CD4-positive, alpha-beta T cell treated with Interleukin-4 for 4 hours (primary cell): ENCODE measurements around the gene UBR4.
A peak's percentile ranks its signal among the peaks of the same experiment; 100 is the strongest.
"Not testable (repeated sequence)": the region's sequence is repeated elsewhere in the genome, so short reads cannot be mapped to it uniquely, and the experiment has no call there.

Source experiments
- DNase-seq: peaks from one replicate; pipeline ENCODE4 v3.0.0-alpha.2; 2020

The UBR4 gene

DNA sequence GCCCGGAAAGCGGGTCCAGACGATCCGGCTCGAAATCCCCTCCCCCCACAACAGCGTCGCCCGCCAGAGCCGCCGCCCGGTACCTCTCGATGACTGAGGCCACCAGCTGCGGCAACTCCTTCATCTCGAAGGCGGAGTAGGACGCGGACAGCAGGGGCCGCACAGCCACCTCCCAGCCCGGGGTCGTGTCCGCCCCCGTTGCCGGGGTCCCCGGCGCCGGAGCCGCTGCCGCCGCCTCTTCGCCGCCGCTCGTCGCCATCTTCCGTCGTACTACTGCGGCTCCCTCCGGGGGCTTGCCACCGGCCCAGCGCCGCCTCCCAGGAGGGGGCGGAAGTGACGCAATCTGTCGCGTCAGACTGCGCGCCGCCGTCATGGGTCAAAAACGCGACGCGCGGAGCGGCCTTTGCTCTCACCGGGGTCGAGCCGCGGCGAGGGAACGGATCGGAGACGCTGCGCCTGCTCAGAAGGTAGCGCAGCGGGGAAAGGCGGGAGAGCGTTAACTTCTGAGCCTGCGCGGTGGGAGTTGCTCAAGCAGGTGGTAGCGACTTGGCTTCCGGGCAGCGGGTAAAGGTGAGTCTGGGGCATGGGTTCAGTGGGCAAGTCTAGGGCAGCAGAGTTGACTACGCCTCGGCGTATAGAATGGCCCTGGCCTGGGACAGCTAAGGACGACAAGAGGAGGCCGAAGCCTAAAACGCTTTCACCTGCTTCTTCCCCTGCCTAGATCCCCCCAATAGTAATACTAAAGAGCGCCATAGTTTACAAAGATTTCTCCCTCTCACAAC, at the start of gene UBR4:
TSS of gene UBR4 (minus strand) at position 277 of the 782 bp plus-strand sequence. CDS start at position 259, 18 bp downstream.
- peak; percentile 94 for DNase-seq

- DNase-seq = no peak
Measured at GRCh38 chr1:19258353-19258752, 48.3 kb upstream of the UBR4 start.

- DNase-seq = no peak
Measured at GRCh38 chr1:19257178-19257914, 47.3 kb upstream of the UBR4 start.

- not testable (repeated sequence) for DNase-seq
Measured at GRCh38 chr1:19256301-19256700, 46.2 kb upstream of the UBR4 start.

- no peak for DNase-seq
Measured at GRCh38 chr1:19255288-19255687, 45.2 kb upstream of the UBR4 start.

DNA sequence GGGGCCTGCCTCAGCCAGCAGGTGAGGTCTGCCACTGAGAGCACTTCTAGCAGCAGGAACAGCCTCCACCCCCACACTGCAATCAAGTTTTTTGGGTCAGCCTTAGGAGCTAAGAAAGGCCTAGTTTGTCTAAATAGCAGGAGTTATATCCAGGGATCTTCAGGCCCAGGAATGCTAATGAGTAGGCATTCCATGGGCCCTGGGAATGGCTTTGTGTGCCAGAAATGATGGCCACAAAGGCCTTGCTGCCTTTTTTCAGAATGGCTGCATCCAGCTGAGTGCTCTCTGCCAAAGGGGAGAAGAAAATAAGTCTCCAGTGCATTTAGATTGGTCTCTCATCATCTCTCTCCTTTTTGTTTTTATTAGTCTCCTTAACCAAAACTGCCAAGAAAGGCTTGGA, 44.4 kb upstream of the UBR4 start:
- no peak for DNase-seq

DNA sequence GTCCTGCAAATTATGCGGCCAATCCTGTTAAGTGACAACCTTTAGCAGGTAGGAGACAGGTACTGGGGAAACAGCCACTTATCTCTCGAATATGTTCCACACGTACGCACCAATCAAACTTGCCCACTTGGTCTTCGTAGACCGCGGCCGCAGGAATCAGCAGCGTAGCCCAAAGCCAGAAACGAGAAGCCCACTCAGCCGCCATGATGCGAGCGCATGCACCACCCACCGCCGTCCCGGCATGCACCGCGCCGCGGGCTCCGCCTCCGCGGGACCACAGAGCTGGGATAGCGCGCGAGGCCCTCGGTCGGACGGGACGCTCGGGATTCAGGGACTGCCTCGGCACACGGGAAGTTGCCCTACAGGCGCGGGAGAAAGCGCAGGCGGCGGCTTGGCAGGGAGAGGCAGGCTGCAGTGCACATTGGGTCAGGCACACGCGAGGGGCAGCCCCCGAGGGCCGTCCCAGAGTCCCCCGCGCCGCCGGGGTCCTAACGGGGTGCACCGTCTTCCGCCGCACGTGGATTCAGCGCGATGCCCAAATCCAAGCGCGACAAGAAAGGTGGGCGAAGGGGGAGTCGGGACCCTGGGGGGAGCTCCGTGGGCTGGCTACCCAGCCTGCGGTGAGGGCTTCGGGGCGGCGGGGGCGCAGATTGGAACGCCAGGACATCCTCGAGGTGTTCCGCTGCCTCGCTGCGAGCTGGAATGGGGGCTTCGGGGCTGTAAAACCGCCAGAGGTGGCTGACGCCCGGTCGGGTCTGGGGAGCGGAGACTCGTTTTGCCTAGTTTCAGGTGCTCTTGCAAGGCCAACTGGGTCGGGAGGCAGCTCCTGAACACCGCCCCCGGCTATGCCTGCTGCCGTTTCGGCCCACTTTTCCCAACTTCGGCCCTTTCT, 41.5 kb upstream of the UBR4 start, which contains the start of the genes EMC1 and MRTO4:
TSS of gene EMC1 (minus strand) at position 220 of the 892 bp plus-strand sequence. CDS start at position 205, 15 bp downstream.
TSS of gene MRTO4 (plus strand) at position 501 of the 892 bp plus-strand sequence. CDS start at position 532, 31 bp downstream.
- DNase-seq = peak; percentile 76

GRCh38 chr1:19250629-19251304, 40.7 kb upstream of the UBR4 start:
- no peak for DNase-seq

GRCh38 chr1:19240673-19241538, 30.8 kb upstream of the UBR4 start:
- DNase-seq = peak; percentile 61

DNA sequence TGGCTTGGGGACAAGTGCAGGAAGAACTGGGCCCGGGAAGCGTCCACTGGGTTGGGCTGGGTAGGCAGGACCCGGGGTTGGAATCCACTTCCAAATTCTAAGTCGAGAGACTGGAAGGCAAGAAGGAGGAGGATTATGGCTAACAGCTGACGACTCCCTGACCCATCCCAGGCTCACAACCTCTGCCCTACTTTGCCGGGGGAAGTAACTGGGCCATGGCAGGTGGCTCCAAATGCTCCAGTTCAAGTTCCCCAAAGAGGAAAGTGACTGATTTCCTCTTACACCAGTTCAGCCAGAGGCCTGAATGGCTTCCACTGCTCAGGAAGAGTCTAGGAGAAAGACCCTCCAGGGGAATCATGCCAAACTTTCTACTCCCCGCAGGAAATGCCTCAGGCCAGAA, 29.8 kb upstream of the UBR4 start:
- no peak for DNase-seq

DNA sequence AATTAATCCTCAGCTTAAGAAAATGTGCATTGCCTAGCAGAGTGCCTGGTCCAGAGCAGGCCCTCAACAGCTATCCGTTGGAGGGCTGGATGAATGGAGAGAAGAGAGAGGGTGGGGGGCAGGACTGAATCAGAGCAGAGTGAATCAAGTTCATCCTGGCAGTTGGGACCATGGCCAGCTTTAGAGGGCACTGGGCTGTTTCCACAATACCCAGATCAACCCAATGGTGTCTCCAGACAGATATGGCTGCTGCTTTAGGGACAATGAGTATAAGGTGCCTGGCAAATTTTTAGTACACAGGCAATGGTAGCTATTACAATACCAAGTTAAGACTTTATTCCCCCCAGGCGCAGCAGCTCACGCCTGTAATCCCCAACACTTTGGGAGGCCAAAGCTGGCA, 24.2 kb upstream of the UBR4 start:
- DNase-seq = no peak

DNA sequence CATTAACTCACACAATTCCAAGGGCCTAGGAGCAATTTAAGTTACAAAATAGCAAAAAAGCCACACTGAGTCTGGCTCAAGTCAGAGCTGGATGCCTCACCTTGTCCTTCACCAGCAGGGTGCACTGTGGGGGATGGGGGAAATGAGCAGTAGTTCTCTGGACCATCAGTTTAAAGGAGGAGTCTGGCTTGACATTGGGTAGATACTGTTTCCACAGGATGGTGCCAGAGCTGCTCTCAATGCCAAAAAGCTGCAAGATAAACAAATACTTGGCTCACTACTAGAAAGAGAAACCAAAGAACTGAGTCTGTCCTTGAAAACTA, 22.4 kb upstream of the UBR4 start:
- no peak for DNase-seq

DNA sequence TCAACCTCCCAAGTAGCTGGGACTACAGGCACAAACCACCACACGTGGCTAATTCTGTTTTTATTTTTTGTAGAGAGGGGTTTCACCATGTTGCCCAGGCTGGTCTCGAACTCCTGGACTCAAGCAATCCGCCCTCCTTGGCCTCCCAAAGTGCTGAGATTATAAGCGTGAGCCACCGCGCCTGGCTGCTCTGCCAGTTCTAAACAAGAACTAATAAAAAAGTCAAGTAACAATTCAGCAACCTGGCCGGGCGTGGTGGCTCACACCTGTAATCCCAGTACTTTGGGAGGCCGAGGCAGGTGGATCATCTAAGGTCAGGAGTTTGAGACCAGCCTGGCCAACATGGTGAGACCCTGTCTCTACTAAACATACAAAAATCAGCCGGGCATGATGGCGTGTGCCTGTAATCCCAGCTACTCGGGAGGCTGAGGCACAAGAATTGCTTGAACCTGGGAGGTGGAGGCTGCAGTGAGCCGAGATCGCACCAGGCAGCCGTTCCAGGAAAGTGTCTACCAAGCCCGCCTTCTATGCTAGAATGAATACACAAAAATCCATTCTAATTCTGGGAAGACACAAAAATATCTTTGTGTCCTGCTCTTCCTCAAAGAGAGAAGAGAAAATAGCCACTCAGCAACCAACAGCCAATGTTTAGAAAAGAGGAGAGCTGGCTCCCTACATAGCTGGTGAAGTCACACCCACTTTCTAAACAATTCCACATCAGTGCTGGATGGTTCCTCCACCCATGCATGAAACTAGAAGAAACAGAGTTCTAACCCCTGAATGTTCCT, 21.9 kb upstream of the UBR4 start:
- DNase-seq = not testable (repeated sequence)

DNA sequence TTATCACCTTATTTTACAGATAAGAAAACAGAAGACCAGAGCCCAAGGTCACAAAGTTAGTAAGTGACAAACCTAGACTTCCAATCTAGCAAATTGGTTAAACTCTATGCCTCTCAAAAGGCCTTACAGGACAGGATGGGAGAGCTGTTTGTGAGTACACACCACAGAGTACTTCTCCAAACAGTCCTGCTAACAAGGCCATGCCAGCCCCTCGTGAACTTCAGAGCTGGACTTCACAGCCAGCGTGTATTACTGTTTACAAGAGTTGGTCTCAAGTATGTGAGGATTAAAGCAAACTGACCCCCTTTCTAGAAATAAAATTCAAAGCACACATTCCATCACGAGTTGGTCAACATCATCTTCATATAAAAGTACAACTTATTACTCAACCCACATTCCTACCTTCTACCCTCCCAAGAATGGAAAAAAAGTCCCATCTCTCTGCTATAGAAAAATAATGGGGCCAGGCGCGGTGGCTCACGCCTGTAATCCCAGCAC, 19.8 kb upstream of the UBR4 start:
- no peak for DNase-seq

DNA sequence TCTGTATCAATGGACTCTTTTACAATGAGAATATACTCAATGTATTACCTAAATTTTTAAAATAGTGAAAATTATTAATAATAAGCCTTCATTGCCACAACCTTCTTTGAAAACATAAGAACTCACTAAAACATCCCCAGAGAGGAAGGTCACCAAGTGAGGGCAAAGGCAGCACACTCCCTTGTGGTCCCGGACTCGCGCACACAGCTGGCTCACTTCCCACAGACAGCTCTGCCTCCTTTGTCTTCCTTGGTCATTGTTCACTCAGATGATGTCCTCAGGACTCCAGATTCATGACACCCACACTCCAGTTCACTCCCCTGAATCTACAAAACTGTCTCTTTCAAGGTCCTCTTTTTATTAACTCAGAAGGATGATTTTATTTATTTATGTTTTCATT, 19.2 kb upstream of the UBR4 start:
- no peak for DNase-seq

GRCh38 chr1:19222979-19223824, 13.1 kb upstream of the UBR4 start:
- DNase-seq = no peak

DNA sequence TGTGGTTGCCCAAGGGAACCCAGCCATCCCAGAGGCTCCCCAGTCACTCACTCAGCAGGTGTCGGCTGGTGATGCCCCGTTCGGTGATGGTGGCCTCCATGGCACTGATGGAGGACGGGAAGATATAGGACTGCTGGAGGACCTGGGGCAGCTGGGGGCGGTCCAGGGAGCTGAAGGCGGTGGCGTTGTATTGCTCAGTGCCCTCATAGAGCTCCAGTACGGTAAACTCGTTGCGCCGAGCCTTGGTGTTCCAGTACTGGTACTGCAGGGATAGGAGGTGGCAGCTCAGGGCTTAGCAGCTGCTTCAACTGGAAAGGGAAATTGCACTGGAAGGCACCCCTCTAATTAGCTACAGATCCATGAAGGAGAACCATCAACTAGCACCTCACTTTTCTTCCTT, 12.5 kb upstream of the UBR4 start:
- no peak for DNase-seq

DNA sequence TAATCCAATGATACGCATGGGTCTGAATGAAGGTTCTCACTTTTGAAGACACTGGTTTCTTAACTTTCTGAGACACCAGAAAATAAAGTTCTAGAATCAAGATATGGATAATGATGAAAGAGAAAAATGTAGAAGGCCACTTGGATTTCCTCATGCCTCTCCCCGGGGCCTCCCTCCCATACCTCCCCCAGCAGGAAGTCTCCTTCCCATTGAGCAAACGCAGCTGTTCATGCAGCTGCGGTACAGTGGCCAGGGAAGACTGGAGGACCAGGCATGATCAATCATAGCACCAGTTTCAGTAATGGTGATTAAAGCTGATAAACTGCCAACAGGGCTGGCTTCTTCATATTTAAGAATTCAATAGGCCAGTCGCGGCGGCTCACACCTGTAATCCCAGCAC, 10.9 kb upstream of the UBR4 start:
- DNase-seq = no peak

DNA sequence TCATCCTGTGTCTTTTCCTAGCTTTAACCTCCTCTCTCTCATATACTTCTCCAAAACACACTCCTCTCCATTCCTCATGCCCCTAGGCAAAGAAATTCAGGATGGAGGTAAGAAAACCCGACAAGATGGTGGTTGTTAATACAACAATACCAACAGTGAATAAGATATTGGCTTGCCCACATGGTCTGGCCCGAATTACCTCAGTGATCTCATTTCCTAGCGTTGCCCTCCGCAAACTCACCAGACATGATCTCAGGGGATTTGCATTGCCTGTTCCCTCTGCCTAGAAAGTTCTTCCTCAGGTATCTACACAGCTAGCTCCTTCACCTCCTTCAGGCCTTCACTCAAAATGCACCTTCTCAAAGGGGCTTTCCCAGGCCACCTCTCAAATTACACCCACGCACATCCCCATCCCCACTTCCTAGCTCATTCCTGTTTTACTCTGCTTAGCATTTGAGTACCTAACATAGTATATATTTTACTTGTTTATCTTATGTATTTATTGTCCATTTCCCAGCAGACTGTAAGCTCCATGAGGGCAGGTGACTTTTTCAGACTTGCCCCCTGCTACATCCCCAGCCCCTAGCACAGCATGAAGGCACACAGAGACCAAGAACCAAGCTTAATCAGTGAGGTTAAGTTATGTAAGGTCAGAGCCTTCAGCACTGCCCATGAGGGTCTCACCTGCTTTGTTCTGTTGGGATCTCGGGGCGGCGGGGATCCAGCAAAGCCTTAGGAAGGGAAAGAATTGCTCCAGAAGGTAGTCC, 10.2 kb upstream of the UBR4 start:
- DNase-seq = no peak
